Measurements from ENCODE around the gene PABPC4L.

DNA sequence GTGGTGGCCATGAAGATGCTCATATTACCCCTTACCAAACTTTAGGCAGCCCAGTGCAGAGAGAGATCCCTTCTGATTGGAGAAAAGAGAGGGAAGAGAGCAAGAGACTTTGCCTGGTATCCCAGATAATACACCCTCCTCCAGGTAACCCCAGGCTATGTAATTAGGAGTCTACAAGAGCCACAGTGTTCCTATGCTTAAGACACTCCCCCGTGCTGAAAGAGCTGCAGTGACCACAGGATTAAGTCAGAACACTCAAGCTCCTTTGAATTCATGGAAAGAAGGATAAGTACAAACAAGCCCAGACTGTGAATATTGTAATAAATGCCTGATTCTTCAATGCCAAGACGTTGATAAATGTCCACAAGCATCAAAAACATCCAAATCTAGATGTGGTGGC is 41.4 kb downstream of the PABPC4L start:
- TF ChIP-seq EZH2phosphoT487 (IDR thresholded peaks at IDR 0.05; ENCODE audit: borderline replicate concordance), result no peak
- TF ChIP-seq, protein P1, sequence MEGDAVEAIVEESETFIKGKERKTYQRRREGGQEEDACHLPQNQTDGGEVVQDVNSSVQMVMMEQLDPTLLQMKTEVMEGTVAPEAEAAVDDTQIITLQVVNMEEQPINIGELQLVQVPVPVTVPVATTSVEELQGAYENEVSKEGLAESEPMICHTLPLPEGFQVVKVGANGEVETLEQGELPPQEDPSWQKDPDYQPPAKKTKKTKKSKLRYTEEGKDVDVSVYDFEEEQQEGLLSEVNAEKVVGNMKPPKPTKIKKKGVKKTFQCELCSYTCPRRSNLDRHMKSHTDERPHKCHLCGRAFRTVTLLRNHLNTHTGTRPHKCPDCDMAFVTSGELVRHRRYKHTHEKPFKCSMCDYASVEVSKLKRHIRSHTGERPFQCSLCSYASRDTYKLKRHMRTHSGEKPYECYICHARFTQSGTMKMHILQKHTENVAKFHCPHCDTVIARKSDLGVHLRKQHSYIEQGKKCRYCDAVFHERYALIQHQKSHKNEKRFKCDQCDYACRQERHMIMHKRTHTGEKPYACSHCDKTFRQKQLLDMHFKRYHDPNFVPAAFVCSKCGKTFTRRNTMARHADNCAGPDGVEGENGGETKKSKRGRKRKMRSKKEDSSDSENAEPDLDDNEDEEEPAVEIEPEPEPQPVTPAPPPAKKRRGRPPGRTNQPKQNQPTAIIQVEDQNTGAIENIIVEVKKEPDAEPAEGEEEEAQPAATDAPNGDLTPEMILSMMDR (conservative IDR thresholded peaks at IDR 0.05; ENCODE audit: low read length), result no peak

Data from Loucy (cell line).